COLO668 (cell line): ENCODE measurements around the gene TRPM3.
"Not testable (repeated sequence)": the region's sequence is repeated elsewhere in the genome, so short reads cannot be mapped to it uniquely, and the experiment has no call there.

Experiments
- DNase-seq: peaks from one replicate; lab custom pipeline; 2025; ENCODE audit not compliant: unreplicated experiment; lab: John Stamatoyannopoulos, UW

The TRPM3 gene

GRCh38 chr9:71001780-71002386 is 119.5 kb downstream of the TRPM3 start:
- DNase-seq = peak; percentile 28

GRCh38 chr9:70998962-70999361 is 122.5 kb downstream of the TRPM3 start:
- DNase-seq = no peak

- no peak for DNase-seq
These were observed 125.9 kb downstream of the TRPM3 start for GRCh38 chr9:70995511-70995910.

GRCh38 chr9:70994582-70994981 is 126.8 kb downstream of the TRPM3 start:
- DNase-seq = no peak

- DNase-seq = no peak
These were observed 132.9 kb downstream of the TRPM3 start for GRCh38 chr9:70988551-70988950.

GRCh38 chr9:70987986-70988385 is 133.4 kb downstream of the TRPM3 start:
- no peak for DNase-seq

- no peak for DNase-seq
These were observed 134.4 kb downstream of the TRPM3 start for GRCh38 chr9:70986984-70987383.

GRCh38 chr9:70983723-70984295 is 137.6 kb downstream of the TRPM3 start:
- no peak for DNase-seq

GRCh38 chr9:70981312-70981711 is 140.1 kb downstream of the TRPM3 start:
- no peak for DNase-seq

GRCh38 chr9:70979966-70980365 is 141.5 kb downstream of the TRPM3 start:
- no peak for DNase-seq

GRCh38 chr9:70978085-70978484 is 143.3 kb downstream of the TRPM3 start:
- DNase-seq = no peak

GRCh38 chr9:70975821-70976220 is 145.6 kb downstream of the TRPM3 start:
- no peak for DNase-seq

- no peak for DNase-seq
These were observed 149.7 kb downstream of the TRPM3 start for GRCh38 chr9:70971723-70972122.

- DNase-seq = not testable (repeated sequence)
These were observed 155.0 kb downstream of the TRPM3 start for GRCh38 chr9:70966380-70966779.

GRCh38 chr9:70964861-70965260 is 156.6 kb downstream of the TRPM3 start:
- no peak for DNase-seq

GRCh38 chr9:70963554-70963953 is 157.9 kb downstream of the TRPM3 start:
- no peak for DNase-seq

GRCh38 chr9:70962761-70963440 is 158.5 kb downstream of the TRPM3 start:
- no peak for DNase-seq

GRCh38 chr9:70959366-70959765 is 162.1 kb downstream of the TRPM3 start:
- DNase-seq = no peak

- no peak for DNase-seq
These were observed 166.8 kb downstream of the TRPM3 start for GRCh38 chr9:70954596-70955143.

- no peak for DNase-seq
These were observed 167.3 kb downstream of the TRPM3 start for GRCh38 chr9:70954126-70954525.

GRCh38 chr9:70951749-70952727 is 169.4 kb downstream of the TRPM3 start:
- DNase-seq = no peak
